H7 (cell line): ENCODE measurements around the gene ASL. TPM values are rescaled to one million over a fixed set of nuclear protein-coding genes. Genes with fewer than 3 reads are reported as not detected.
"Not testable (repeated sequence)": the region's sequence is repeated elsewhere in the genome, so short reads cannot be mapped to it uniquely, and the experiment has no call there.

ENCODE experiments used
- DNase-seq: peaks from one replicate; pipeline ENCODE4 v3.0.0; 2012
- H3K27me3 ChIP-seq: 2 replicates; pipeline ENCODE4 v1.6.0; 2011; ENCODE audit warnings: mild to moderate bottlenecking, low read length; ENCODE audit not compliant: control insufficient read depth, insufficient read depth
- H3K36me3 ChIP-seq: replicated peaks from 2 replicates; pipeline ENCODE4 v1.5.1; 2011; ENCODE audit warnings: low read length; ENCODE audit not compliant: control insufficient read depth, insufficient read depth
- H3K4me3 ChIP-seq: 2 replicates; pipeline ENCODE4 v1.5.1; 2011; ENCODE audit warnings: low read depth, mild to moderate bottlenecking, control low read depth, low read length, moderate library complexity; ENCODE audit not compliant: insufficient read depth
- total RNA-seq: library from RNA; depleted of rRNA; stranded (reverse); fragments of >200 nt; shearing (Covaris generic); gene quantifications from 2 replicates; pipeline ENCODE4 v1.2.3, GENCODE V29; 2014; rRNA removed

ASL gene
- 30.0 and 34.4 TPM in 2 replicates for total RNA-seq

DNA sequence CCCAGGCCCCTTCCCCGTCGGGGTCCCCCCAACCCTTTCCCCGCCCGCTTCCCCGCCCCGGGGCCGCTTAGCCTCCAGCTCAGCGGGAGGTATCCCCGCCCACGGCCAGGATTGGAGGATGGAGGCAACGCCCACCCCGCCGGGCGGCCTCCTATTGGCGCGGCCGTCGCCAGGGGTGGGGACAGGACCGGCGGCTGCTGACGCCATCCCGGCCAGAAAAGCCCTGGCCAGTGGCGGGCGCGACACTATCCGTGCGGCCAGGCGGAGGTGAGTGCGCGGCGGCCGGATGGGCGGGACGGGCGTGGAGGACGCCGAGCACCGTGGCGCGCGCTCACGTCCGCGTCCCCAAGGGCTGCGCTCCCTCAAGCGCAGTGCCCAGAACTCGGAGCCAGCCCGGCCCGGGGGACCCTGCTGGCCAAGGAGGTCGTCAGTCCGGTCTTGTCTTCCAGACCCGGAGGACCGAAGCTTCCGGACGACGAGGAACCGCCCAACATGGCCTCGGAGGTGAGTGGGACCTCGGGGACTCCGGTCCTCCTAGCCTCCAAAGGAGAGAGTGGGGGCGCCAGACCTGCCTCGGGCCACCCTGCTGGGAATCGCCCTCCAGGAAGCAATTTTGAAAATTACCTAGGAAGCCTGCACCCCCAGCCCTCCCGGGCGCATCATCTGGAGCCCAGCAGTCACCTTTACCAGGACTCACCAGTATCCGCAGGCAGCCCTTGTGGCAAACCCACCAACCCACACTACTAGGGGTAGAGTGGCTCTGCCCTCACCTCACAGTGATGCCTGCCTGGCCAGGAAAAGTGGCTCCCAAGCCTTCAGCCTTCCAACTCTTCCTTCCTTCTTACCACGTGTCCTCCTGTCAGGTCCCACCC lies at the start of gene ASL:
TSS of gene ASL (plus strand) at position 230 of the 872 bp plus-strand sequence. CDS start at position 493, 263 bp downstream.
- Histone ChIP-seq H3K27me3 (no peaks in the 10 kb centered on the region), H3K36me3 (no peaks in the 10 kb centered on the region), H3K4me3 (peak within 1 kb of the TSS; percentile 88)
- peak; percentile 100 for DNase-seq

DNA sequence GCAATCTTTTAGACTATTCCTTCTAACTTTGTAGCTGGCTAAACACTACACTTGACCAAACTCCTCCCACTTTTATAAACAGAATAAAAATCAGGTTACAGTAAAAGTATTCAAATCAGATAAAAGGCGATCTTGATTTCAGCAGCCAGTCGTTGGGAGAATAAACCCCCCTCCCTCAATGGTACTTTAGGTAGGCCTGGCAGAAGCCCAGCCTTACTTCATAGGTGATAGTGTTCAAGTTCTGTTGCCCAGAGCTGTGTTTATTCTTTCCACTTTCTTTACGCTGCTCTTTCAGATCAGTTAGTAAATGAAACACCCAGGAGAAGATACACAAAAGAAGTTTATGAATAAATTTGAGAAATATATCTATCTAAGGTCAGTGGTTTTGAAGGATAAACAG lies 47.3 kb upstream of the ASL start:
- H3K36me3 ChIP-seq = not testable (repeated sequence)

DNA sequence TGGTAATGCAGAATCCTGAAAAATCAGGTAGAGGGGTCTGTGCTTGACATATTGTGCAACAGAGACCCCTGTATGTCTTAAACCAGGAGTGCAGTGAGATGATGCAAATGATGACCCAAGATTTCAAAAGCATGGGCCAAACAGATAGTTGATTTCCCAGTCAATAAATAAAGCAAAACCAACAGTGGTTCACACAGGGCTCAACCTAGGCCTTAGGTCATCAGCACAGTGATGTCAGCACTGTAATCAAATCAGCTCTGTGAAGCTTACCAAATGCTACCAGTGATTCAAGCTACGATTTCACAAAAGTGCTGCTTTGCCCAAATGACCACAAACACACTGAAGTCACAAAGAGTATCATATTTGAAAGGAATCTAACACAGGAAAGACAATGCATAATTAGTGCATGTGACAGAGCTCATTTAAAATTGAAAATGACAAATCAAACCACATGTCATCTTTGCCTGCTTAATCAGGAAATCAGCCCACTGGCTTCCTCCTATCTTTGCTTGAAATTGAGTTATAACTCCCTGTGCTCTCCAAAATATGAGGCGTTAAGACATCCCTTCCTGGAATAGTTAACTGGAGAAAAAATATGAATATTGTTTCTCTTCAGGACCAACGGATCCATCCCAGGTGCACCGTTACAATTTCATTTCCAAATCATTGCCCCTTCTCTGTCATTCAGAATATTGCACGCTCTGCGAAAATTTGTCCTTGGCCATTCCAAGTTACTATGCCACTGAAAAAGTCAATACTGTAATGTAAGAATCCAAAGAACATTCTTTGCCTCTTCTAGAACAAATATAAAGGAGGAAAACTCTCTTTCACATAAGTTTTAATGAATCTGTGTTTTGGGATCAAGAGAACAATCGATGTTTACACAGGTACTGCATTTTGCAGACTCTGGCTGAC lies 41.9 kb upstream of the ASL start:
- Histone ChIP-seq H3K36me3 (no peaks in the 10 kb centered on the region), H3K4me3 (no peak overlapping the region), H3K27me3 (no peaks in the 10 kb centered on the region)
- no peak for DNase-seq

More for the DNA sequence above, 47.3 kb upstream of the ASL start:
- not testable (repeated sequence) for H3K4me3 ChIP-seq, H3K27me3 ChIP-seq, DNase-seq

DNA sequence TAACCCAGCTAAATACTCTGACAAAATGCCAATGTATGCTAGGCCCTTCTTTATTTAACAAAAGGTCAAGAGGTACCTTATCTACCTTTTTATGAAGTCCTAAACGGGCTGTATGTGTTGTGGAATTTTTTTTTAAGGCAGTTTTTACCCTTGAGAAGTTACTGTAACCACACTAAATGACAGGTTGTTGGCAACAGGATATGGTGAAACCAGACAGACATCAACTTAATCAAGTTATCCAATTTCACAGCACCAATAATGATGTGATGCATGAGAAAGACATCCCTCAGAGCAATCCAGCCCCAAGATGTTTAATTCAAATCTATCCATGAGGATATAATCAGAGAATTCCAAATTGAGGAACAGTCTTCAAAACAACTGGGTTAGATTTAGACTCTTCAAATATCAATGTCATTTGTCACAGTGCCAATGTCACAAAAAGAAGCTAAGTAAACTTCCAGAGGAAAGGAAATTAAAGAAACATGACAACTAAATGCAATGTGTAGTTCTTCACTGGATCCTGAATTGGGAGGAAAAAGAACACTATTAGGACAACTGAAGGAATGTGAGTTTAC lies 41.1 kb upstream of the ASL start:
- DNase-seq, H3K4me3 ChIP-seq, H3K27me3 ChIP-seq, H3K36me3 ChIP-seq: not testable (repeated sequence)

DNA sequence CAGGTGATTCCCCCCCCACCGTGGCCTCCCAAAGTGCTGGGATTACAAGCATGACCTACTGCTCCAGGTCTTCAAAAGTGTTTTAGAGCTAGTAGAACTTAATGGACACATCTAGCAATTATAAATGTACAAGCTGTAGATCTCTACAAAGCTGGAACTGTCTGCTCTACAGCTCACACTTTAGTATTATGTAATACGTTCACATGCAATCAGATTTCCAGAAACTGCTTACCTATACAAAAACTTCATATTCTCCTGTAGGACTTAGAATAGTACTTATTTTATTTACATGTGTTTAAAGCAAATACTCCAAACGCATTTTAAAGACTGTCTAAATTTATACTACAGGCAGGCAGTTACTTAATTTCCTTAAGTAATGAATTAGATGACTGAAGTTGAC lies 39.2 kb upstream of the ASL start:
- Histone ChIP-seq H3K4me3 (no peak overlapping the region), H3K27me3 (no peaks in the 10 kb centered on the region), H3K36me3 (no peaks in the 10 kb centered on the region)
- no peak for DNase-seq

DNA sequence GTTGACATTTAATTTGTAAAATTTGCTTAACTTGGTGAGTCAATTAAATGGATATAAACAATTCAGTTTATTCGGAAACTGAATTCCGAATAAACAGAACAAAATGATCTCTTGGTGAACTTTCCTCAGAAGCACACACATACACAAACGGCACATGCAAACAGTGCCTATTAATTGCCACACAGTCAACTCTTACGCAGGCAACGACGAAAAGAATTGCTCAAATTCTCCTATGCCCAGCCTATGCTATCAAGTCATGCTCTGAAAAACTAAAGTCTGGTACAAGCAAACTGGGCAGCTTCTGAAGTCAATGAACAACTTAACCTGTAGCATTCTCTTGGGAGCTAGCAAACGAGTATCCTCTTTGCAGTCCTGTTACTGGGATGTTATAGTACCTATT lies 38.8 kb upstream of the ASL start:
- Histone ChIP-seq H3K4me3 (no peak overlapping the region), H3K27me3 (no peaks in the 10 kb centered on the region), H3K36me3 (no peaks in the 10 kb centered on the region)
- DNase-seq = no peak

DNA sequence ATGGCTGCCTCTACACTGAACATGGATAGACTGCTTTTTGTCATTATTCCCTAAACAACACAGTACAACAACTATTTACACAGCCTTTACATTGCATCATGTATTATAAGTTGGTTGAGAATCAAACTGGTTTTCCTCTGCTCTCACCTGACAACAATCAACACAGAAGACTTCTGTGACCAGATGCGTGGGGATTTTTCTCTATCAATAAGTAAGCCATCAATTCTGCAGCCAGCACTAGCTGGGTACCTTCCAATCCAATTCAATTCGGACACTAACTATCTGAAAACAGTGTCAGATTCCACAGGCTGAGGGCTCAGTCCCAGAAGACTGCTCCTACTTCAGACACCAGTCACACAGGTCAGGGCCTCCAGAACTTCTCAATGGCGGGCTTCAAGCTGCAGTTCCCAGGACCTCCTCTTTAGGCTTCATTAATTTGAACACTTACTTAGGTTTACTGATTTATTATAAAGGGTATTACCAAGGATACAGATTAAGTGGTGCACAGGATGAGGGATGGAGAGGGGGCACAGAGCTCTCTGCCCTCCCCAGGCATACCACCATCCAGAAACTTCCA lies 36.4 kb upstream of the ASL start:
- H3K36me3 ChIP-seq = no peaks in the 10 kb centered on the region
- H3K4me3 ChIP-seq = no peak overlapping the region
- no peaks in the 10 kb centered on the region for H3K27me3 ChIP-seq
- no peak for DNase-seq

DNA sequence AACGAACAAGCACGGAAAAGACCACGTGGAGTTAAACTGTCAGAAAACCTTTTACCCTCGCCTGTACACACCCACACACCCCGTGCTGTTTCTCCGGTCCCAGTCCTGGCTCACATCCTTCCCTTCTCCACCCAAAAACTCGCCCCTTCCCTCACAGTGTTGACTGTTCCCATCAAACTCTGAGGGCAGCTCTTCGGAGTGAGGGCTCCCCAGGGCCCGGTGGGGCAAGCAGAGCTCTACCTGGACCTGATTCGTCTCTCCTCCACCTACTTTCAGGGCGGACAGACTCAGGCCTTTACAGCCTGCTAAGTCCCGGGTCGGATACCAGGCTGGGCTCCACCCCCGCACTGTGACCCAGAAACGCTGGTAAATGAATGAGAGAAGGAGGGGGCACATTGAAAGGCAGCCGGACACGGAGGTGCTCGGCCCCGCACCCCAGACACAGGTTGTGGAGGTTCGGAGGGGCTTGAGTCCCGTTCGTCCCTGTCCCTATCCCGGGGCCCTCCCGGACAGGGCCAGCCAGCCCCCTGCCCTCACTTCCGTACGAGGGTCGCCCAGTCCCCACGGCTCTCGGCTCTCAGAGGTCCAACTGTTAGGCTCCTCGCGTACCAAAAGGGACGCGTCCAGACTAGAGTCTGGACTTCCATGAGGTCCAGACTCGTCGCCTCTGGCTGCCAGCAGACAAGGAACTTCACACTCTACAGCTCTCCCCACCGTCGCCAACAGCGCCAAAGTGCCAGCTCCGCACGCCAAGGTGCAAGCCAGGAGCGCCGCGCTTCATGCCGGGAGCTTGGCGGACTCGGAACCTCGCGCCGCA lies 31.7 kb upstream of the ASL start:
- peak; percentile 39 for DNase-seq
- Histone ChIP-seq H3K36me3 (no peaks in the 10 kb centered on the region), H3K4me3 (peak overlapping the region; percentile 10; the same call in 1 of the 2 replicates), H3K27me3 (no peaks in the 10 kb centered on the region)

DNA sequence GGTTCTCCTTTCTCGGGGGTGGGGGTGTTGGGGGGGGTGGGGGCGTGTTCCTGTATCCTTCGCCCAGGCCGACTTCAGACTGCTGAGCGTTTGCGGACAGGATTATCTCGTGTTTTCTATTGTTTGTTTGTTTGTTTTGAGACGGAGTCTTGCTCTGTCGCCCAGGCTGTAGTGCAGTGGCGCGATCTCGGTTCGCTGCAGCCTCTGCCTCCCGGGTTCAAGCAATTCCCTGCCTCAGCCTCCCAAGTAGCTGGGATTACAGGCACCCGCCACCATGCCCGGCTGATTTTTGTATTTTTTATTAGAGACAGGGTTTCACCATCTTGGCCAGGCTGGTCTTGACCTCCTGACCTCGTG lies 31.1 kb upstream of the ASL start:
- not testable (repeated sequence) for H3K27me3 ChIP-seq, H3K4me3 ChIP-seq, DNase-seq, H3K36me3 ChIP-seq

DNA sequence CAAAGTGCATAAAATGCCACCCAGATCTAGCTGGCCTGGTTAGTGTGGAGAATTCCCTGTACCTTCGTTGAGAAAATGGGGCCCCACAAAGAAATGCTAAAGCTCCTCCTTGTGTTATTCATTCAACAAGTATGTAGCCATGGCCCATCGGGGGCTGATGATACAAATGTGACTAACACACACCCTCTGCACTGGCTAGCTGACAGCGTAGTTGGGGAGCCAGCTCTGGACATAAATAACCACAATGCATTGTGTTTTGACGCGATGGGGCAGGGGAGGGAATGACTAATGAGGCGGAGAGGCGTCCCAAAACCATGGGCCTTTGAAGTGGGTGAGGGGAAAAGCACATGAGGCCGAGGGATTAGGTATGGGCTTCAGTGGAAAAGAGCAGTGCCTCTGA lies 28.2 kb upstream of the ASL start:
- no peak for DNase-seq
- H3K27me3 ChIP-seq = no peaks in the 10 kb centered on the region
- H3K4me3 ChIP-seq = no peak overlapping the region
- H3K36me3 ChIP-seq = no peaks in the 10 kb centered on the region

DNA sequence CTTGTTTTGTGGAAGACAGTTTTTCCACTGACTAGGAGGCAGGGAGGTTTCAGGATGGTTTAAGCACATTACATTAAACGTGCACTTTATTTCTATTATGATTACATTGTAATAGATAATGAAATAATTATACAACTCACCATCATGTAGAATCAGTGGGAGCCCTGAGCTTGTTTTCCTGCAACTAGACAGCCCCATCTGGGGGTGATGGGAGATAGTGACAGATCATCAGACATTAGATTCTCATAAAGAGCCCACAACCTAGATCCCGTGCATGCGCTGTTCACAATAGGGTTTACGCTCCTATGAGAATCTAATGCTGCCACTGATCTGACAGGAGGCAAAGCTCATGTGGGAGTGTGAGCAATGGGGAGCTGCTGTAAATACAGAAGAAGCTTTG lies 25.7 kb upstream of the ASL start:
- H3K27me3 ChIP-seq, H3K4me3 ChIP-seq, DNase-seq, H3K36me3 ChIP-seq: not testable (repeated sequence)

DNA sequence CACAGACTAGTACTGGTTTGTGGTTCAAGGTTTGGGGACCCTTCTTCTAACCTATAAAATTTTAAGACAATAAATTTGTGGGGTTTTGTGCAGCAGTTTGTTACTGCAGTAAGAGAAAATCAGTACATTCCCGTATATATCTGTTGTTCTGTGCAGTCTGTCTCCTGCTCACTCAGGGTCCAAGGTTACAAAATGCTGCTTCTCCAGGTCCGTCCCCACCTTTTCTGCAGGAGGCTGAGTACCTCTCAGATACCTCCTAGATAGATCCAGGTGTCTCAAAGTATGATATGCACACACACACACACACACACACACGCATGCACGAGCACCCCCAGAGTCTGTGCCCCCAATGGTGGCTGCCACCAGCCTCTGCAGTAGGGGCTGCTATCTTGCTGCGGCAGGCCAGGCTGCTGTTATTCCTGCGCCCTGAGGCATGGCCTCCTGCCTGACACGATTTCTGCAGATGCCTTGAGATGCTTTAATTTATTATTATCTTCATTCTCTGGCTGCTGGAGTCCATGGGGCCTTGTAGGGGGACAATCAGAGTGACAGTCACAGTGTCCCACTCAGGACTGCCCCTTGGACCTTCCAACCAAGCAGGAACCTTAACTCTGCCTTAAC lies 25.2 kb upstream of the ASL start:
- no peak for DNase-seq
- H3K27me3 ChIP-seq = no peaks in the 10 kb centered on the region
- no peaks in the 10 kb centered on the region for H3K36me3 ChIP-seq
- H3K4me3 ChIP-seq = no peak overlapping the region

DNA sequence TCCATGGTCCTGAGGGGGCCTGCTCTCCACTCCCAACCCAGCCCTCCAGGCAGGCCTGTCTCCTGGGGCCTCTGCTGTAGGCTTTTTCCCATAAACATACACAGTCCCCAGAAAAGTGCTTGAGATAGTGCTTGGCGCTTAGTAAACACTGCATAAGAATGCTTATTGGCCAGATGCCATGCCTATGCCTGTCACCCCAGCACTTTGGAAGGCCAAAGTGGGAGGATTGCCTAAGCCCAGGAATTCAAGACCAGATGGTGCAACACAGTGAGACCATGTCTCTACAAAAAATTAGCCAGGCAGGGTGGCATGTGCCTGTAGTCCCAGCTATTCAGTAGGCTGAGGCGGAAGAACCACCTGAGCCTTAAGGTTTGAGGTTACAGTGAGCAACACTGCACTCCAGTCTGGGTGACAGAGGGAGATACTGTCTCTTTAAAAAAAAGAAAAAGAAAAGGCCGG lies 24.6 kb upstream of the ASL start:
- H3K36me3 ChIP-seq = no peaks in the 10 kb centered on the region
- H3K27me3 ChIP-seq = no peaks in the 10 kb centered on the region
- no peak for DNase-seq
- H3K4me3 ChIP-seq = no peak overlapping the region
